GM19025 (cell line): ENCODE results near the gene MCF2L.

ENCODE experiments used
- ATAC-seq: cut with Tn5 transposase; IDR thresholded peaks from one replicate; pipeline ENCODE4 v1.9.1; 2021; ENCODE audit warnings: mild to moderate bottlenecking, low read depth, moderate library complexity; ENCODE audit not compliant: unreplicated experiment

The MCF2L gene

DNA sequence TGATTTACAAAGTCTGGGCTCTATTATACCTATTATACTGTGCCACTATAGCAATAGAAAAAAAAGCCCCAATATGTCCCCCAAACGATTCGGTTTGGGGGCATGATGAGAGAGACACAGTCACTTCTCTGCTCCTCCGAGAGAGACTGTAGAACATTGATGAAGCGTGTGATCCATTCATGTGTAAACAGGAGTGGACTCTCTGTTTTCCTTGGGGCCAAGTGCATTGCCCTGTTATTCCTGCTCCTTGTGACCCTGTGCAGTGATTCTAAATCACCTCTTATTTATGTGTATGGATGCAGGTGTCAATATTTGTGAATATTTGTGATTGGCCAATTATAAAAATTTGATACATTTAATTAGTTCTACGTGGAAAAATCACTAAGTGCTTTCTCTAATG lies 170.6 kb downstream of the MCF2L start:
- no peak for ATAC-seq

DNA sequence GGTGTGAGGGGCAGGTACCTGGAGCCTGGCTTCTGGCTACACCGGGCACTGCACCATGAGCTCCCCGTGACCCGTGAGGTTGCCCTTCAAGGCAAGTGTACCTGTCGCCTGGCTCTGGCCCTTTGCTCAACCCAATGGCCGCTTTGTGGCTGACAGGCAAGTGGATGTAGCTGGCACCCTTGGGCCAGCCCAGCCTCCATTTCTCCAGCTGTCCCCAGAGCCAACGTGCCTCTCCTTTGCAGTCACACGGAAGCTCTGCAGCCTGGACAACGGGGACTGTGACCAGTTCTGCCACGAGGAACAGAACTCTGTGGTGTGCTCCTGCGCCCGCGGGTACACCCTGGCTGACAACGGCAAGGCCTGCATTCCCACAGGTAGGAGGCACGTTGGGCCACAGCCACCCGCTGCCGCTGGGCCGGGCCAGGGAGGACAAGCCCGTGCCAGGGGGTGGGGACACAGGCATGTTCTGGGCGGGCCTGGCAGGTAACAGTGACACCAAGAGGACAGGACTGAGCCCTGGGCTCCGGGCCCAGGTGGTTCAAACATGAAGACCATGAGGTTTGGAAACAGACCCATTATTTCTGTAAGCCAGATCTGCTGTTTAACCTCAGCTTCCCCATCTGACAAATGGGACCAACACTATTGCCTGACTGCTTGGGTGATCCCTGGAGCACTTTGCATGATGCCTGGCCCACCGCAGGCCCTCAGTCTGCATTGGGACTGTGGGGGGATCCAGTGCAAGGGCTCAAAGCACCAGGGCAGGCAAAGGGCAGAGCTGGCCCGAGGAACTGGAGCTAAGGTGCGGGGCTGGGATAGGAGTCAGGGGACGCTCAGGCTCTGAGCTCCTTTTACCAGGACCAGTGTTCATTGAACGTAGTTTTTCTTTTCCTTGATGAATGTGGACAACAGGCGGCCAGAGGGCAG lies 171.9 kb downstream of the MCF2L start:
- ATAC-seq = no peak

DNA sequence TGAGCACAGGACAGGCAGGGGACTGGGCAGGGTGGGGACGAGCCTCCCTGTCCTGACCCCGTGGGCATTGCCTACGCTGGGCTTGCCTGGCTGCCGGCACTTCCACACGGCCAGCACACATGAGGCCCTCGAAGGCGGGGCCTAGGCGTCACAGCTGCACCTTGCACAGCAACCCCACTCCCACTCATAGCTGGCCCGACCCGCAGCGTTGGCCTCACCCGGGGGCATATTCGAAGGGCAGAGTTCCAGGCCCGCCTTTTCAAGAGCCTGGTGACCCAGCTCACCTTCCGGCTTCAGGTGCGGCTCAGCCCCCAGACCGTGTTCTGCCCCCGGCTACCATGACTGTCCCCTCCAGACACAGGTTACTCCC lies 172.6 kb downstream of the MCF2L start:
- no peak for ATAC-seq

DNA sequence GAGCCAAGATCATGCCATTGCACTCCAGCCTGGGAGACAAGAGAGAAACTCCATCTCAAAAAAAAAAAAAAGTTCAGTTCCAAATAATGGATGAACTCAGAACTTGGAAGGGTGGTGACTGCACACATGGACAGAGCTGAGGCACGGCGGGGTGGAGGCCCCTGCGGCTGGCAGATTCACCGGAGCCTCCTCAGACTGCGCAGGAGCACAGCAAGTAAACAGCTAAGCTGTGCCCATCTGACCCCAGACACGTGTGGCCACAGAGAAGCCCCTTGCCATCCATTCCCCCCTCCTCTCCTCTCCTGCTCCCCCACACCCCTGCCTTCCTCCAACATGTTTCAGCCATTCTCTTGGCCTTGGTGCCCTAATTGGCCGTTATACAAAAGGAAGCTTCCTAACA lies 173.9 kb downstream of the MCF2L start:
- no peak for ATAC-seq

- ATAC-seq = no peak
Observed at GRCh38 chr13:113143466-113144254, 174.6 kb downstream of the MCF2L start.

- no peak for ATAC-seq
Observed at GRCh38 chr13:113144255-113144629, 175.2 kb downstream of the MCF2L start.

- no peak for ATAC-seq
Observed at GRCh38 chr13:113145496-113145895, 176.5 kb downstream of the MCF2L start.

GRCh38 chr13:113145911-113146598 lies 177.0 kb downstream of the MCF2L start:
- no peak for ATAC-seq

GRCh38 chr13:113146750-113147149 lies 177.7 kb downstream of the MCF2L start:
- no peak for ATAC-seq

DNA sequence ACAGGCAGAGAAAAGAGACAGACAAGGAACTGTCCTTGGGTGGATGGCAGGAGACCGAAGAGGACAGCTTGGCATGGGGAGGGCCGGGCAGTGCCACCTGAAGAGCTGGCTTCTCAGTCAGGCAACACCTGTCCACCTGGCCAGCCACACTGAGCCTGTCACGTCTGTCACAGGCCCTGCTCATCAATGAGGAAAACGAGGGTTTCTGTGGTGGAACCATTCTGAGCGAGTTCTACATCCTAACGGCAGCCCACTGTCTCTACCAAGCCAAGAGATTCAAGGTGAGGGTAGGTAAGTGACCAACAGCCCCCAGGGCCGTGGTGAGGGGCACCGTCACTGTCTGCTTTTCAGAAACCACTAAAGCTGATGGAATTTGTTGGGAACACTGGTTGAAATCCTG lies 178.2 kb downstream of the MCF2L start:
- no peak for ATAC-seq

- no peak for ATAC-seq
Observed at GRCh38 chr13:113148407-113148806, 179.4 kb downstream of the MCF2L start.

- no peak for ATAC-seq
Observed at GRCh38 chr13:113148940-113149503, 180.0 kb downstream of the MCF2L start.
